HepG2 (cell line): Measurements from ENCODE around the gene NCOA6. TPM values are rescaled to one million over a fixed set of nuclear protein-coding genes. Genes with fewer than 3 reads are reported as not detected.

Experiments used
- ATM ChIP-seq: fragments of 450-650 bp; IDR thresholded peaks from 2 replicates; pipeline ENCODE4 v1.7.1; 2017; ENCODE audit warnings: mild to moderate bottlenecking, borderline replicate concordance
- IKZF4 ChIP-seq: sonication (generic); formaldehyde crosslinking; IDR thresholded peaks from 2 replicates; pipeline ENCODE4 v1.5.1; 2020; ENCODE audit warnings: borderline replicate concordance, mild to moderate bottlenecking, low read depth, missing genetic modification reagents; ENCODE audit errors: not compliant biosample characterization
- KAT7 ChIP-seq: IDR thresholded peaks from 2 replicates; pipeline ENCODE4 v1.6.1; 2018; ENCODE audit warnings: borderline replicate concordance, missing compliant biosample characterization
- NRL ChIP-seq: sonication (generic); formaldehyde crosslinking; IDR thresholded peaks from 2 replicates; pipeline ENCODE4 v1.5.0; 2020; ENCODE audit warnings: missing genetic modification reagents, mild to moderate bottlenecking, moderate library complexity, borderline replicate concordance
- PHF5A ChIP-seq: IDR thresholded peaks from one replicate; pipeline ENCODE4 v1.6.1; 2018; ENCODE audit warnings: low read depth, missing genetic modification reagents; ENCODE audit not compliant: unreplicated experiment
- RFX3 ChIP-seq: IDR thresholded peaks from 2 replicates; pipeline ENCODE4 v1.6.1; 2016; ENCODE audit warnings: missing biosample characterization, missing genetic modification reagents
- RFXAP ChIP-seq: sonication (generic); formaldehyde crosslinking; IDR thresholded peaks from 2 replicates; pipeline ENCODE4 v1.4.0; 2020; ENCODE audit warnings: missing genetic modification reagents, borderline replicate concordance
- SMAD1 ChIP-seq: sonication (generic); formaldehyde crosslinking; IDR thresholded peaks from 2 replicates; pipeline ENCODE4 v1.4.0; 2020; ENCODE audit warnings: missing genetic modification reagents, low read depth, mild to moderate bottlenecking, borderline replicate concordance
- ZFP41 ChIP-seq: sonication (generic); formaldehyde crosslinking; IDR thresholded peaks from 2 replicates; pipeline ENCODE4 v1.4.0; 2020; ENCODE audit warnings: mild to moderate bottlenecking, missing genetic modification reagents, borderline replicate concordance
- ZNF235 ChIP-seq: sonication (generic); formaldehyde crosslinking; IDR thresholded peaks from 2 replicates; pipeline ENCODE4 v1.8.1; 2023; ENCODE audit warnings: mild to moderate bottlenecking, missing genetic modification reagents, borderline replicate concordance
- ZNF607 ChIP-seq: sonication (generic); formaldehyde crosslinking; IDR thresholded peaks from 2 replicates; pipeline ENCODE4 v1.5.1; 2020; ENCODE audit warnings: missing genetic modification reagents, mild to moderate bottlenecking, borderline replicate concordance
- ZNF615 ChIP-seq: sonication (generic); formaldehyde crosslinking; IDR thresholded peaks from 2 replicates; pipeline ENCODE4 v1.5.0; 2020; ENCODE audit warnings: mild to moderate bottlenecking, missing genetic modification reagents, borderline replicate concordance
- ZNF850 ChIP-seq: sonication (generic); formaldehyde crosslinking; conservative IDR thresholded peaks from 2 replicates; pipeline ENCODE4 v1.9.0; 2021; ENCODE audit warnings: mild to moderate bottlenecking, missing genetic modification reagents
- polyA plus RNA-seq, 8 experiments: library from polyadenylated mRNA; depleted of rRNA in 3 of 8; stranded (reverse) in 7 of 8; unstranded in 1 of 8; fragments of >200 nt; fragmentation: Illumina TruSeq in 4 of 8; extraction: Trizol in 4 of 8; gene quantifications; 2 replicates each; pipeline versions ENCODE4 v1.2.1 to v1.2.3, GENCODE V29; 2011 to 2016; ENCODE audit warnings: low read depth in 4 of 8, missing spikeins in 1 of 8, mixed read lengths in 1 of 8; ENCODE audit not compliant: insufficient read depth in 1 of 8
- total RNA-seq, 5 experiments: library from RNA; depleted of rRNA; stranded (reverse); fragments of >200 nt; fragmentation: Illumina TruSeq; extraction: Trizol; gene quantifications; 2 replicates each; pipeline ENCODE4 v1.2.3, GENCODE V29; 2016; ENCODE audit warnings: low read depth in 1 of 5
- TF ChIP-seq, protein P1 (sequence below): sonication (generic); formaldehyde crosslinking; IDR thresholded peaks from 2 replicates; pipeline ENCODE4 v1.8.0; 2022; ENCODE audit warnings: missing genetic modification reagents, mild to moderate bottlenecking, inconsistent platforms, borderline replicate concordance
- TF ChIP-seq, protein P2 (sequence below): sonication (generic); formaldehyde crosslinking; IDR thresholded peaks from 2 replicates; pipeline ENCODE4 v1.5.0; 2020; ENCODE audit warnings: mild to moderate bottlenecking, missing genetic modification reagents
- TF ChIP-seq, protein P3 (sequence below): sonication (generic); formaldehyde crosslinking; IDR thresholded peaks from 2 replicates; pipeline ENCODE4 v1.4.0; 2020; ENCODE audit warnings: missing genetic modification reagents, mild to moderate bottlenecking, borderline replicate concordance
- TF ChIP-seq, protein P4 (sequence below): sonication (generic); formaldehyde crosslinking; IDR thresholded peaks from 2 replicates; pipeline ENCODE4 v1.9.0; 2021; ENCODE audit warnings: missing genetic modification reagents, mild to moderate bottlenecking, borderline replicate concordance
- TF ChIP-seq, protein P5 (sequence below): IDR thresholded peaks from 2 replicates; pipeline ENCODE4 v1.6.1; 2016; ENCODE audit warnings: low read depth

Gene NCOA6
- total and polyA plus RNA-seq, 2 of the 13 experiments (the other 11 are each of a cell fraction or from before 2014, with no cell fraction given): 11.2 to 29.3 TPM

DNA sequence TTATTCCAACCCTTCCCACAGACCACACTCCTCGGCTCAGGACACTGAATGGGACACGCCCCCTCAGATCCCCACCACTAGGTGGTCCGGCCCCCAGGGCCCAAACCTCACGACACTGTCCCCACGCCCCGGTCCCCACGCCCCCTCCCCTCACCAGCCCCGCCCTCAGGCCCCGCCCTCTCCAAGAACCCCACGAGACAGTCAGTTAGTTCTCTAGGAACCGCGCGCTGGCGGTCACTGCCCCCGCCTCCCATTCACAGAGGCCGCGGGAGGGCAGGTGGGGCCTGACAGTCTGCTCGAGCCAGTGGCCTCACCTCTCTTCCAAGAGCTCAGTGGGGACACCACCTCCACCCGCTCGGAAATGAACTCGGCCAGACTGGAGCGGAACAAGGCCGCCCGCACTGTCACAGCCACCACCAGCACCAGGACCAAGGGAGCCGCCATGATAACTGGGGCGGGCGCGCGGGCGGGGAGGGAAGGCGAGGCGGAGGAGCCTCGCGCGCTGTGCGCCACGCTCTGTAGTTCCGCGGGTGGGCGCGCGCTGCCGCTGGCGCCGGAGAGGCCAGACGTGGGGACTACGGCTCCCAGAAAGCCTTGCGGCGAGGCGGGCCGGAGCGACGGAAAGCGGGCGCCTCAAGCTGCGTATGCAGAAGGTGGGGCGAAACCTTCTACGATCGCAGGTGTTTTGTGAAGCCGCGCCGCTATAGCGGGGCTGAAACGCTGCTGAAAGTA lies 148.6 kb downstream of the NCOA6 start, which contains the start of gene PIGU (continued):
- TF ChIP-seq, protein P1, sequence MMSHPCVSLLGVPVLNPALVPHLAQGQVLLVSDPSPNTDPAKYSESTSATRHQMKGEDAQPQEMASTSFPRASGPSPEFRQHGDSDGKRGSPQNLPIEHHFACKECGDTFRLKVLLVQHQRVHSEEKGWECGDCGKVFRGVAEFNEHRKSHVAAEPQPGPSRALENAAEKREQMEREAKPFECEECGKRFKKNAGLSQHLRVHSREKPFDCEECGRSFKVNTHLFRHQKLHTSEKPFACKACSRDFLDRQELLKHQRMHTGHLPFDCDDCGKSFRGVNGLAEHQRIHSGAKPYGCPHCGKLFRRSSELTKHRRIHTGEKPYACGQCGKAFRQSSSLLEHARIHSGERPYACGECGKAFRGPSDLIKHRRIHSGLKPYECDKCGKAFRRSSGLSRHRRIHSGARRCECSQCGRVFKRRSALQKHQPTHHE (CRISPR knock-in tag): peak; percentile 64
- TF ChIP-seq, protein P2, sequence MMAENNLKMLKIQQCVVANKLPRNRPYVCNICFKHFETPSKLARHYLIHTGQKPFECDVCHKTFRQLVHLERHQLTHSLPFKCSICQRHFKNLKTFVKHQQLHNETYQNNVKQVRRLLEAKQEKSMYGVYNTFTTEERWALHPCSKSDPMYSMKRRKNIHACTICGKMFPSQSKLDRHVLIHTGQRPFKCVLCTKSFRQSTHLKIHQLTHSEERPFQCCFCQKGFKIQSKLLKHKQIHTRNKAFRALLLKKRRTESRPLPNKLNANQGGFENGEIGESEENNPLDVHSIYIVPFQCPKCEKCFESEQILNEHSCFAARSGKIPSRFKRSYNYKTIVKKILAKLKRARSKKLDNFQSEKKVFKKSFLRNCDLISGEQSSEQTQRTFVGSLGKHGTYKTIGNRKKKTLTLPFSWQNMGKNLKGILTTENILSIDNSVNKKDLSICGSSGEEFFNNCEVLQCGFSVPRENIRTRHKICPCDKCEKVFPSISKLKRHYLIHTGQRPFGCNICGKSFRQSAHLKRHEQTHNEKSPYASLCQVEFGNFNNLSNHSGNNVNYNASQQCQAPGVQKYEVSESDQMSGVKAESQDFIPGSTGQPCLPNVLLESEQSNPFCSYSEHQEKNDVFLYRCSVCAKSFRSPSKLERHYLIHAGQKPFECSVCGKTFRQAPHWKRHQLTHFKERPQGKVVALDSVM (CRISPR knock-in tag): peak; percentile 71; the same call in 1 of the 2 replicates
- TF ChIP-seq RFX3 (no peak), ZNF235 (CRISPR knock-in tag) (peak; percentile 49; the same call in 1 of the 2 replicates), SMAD1 (CRISPR knock-in tag) (peak; percentile 94; the same call in 1 of the 2 replicates), ZNF615 (CRISPR knock-in tag) (peak; percentile 75; the same call in 1 of the 2 replicates), NRL (CRISPR knock-in tag) (peak; percentile 97), ATM (no peak), KAT7 (CRISPR knock-in tag) (no peak; the same call in 1 of the 2 replicates), ZFP41 (CRISPR knock-in tag) (no peak), ZNF607 (peak; percentile 54; the same call in 1 of the 2 replicates), ZNF850 (CRISPR knock-in tag) (no peak; the same call in 1 of the 2 replicates), RFXAP (peak; percentile 73; the same call in 1 of the 2 replicates), IKZF4 (CRISPR knock-in tag) (peak; percentile 89), PHF5A (peak; percentile 88)
- TF ChIP-seq, protein P3, sequence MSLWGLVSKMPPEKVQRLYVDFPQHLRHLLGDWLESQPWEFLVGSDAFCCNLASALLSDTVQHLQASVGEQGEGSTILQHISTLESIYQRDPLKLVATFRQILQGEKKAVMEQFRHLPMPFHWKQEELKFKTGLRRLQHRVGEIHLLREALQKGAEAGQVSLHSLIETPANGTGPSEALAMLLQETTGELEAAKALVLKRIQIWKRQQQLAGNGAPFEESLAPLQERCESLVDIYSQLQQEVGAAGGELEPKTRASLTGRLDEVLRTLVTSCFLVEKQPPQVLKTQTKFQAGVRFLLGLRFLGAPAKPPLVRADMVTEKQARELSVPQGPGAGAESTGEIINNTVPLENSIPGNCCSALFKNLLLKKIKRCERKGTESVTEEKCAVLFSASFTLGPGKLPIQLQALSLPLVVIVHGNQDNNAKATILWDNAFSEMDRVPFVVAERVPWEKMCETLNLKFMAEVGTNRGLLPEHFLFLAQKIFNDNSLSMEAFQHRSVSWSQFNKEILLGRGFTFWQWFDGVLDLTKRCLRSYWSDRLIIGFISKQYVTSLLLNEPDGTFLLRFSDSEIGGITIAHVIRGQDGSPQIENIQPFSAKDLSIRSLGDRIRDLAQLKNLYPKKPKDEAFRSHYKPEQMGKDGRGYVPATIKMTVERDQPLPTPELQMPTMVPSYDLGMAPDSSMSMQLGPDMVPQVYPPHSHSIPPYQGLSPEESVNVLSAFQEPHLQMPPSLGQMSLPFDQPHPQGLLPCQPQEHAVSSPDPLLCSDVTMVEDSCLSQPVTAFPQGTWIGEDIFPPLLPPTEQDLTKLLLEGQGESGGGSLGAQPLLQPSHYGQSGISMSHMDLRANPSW (CRISPR knock-in tag): no peak
- TF ChIP-seq, protein P4, sequence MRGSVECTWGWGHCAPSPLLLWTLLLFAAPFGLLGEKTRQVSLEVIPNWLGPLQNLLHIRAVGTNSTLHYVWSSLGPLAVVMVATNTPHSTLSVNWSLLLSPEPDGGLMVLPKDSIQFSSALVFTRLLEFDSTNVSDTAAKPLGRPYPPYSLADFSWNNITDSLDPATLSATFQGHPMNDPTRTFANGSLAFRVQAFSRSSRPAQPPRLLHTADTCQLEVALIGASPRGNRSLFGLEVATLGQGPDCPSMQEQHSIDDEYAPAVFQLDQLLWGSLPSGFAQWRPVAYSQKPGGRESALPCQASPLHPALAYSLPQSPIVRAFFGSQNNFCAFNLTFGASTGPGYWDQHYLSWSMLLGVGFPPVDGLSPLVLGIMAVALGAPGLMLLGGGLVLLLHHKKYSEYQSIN (CRISPR knock-in tag): no peak
- TF ChIP-seq, protein P5, sequence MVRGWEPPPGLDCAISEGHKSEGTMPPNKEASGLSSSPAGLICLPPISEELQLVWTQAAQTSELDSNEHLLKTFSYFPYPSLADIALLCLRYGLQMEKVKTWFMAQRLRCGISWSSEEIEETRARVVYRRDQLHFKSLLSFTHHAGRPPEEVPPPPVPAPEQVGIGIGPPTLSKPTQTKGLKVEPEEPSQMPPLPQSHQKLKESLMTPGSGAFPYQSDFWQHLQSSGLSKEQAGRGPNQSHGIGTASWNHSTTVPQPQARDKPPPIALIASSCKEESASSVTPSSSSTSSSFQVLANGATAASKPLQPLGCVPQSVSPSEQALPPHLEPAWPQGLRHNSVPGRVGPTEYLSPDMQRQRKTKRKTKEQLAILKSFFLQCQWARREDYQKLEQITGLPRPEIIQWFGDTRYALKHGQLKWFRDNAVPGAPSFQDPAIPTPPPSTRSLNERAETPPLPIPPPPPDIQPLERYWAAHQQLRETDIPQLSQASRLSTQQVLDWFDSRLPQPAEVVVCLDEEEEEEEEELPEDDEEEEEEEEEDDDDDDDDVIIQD (CRISPR knock-in tag): peak; percentile 70
